NCI-H1092 treated with DMSO at 0.1 percent for 48 hours (cell line): ENCODE results near the gene CALN1.
"Not testable (repeated sequence)": the region's sequence is repeated elsewhere in the genome, so short reads cannot be mapped to it uniquely, and the experiment has no call there.

Source experiments
- DNase-seq: peaks from one replicate; lab custom pipeline; 2025; lab: John Stamatoyannopoulos, UW

The CALN1 gene

DNA sequence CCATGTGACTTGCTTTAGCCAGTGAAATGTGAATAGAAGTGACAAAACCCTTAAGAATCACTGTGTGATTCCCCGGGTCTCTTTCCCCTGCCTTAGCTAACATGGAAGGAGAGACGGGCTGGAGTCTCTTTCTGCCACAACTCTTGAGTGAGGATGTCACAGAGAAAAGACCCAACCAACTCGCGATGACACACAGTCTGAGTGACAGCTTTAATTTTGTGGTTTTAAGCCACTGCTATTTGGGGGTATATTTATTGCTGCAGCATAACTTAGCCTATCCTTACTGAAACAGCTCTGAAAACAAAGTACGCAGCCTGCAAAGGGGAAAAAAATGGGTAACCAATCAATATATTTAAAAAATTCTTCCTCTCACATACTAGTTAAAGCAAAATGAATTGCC is 319.4 kb downstream of the CALN1 start:
- no peak for DNase-seq

DNA sequence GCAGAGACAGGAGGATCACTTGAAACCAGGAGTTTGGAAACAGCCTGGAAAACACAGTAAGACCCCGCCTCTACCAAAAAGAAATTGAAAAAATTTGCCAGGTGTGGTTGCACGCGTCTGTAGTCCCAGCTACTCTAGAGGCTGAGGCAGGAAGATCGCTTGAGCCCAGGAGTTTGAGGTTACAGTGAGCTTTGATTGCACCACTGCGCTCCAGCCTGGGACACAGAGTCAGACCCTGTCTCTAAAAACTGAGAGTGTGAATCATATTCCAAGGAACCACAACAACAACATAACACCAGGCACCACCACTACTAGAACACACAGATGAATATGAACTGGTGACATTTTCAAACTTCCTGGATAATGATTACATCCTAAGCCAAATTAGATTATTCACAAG is 324.2 kb downstream of the CALN1 start:
- no peak for DNase-seq

DNA sequence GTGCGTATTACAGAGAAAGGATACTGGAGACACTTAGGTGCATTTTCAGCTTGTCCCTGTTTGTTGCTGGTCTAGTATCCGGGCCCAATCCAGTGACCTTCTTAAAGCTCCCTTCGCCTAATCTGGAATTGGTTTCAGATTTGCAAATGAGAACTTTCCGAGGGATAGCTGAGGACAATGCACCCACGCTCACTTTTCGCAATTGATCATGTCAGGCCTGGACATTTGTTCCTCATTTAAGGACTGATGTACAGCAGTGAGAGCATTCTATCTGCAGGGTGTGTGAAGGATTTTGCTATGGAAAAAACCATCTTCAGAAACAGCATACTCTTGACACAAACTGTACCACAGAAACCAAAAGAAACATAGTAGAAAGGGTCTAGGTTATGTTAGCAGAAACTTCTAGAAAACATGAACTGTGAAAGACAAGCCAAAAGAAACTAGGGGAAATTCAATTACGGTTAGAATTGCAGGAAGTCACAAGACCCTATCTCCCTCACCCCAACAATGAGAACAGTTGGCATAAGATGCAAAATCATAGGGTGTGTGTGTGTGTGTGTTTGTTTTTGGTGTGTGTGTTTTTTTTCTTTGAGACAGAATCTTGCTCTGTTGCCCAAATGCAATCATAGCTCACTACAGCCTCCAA is 331.1 kb downstream of the CALN1 start:
- DNase-seq, result no peak

DNA sequence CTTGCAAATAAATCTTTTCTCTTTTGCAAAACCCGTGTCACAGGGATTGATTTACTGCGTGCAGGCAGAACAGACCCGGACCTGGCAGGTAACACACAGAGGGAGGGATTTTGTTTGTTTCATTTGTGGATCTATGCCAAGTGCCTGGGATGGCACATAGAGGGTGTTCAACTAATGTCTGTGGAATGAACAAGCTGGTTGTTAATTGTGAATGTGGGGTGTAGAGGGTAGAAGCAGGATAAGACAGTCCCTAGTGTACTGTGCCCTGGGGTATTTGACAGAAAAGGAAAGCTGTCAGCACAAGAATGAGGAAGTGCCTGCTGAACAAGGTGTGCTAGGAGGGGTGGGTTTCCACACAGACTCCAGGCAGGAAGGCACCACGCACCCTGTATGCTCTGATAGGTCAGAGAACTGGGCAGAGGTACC is 331.8 kb downstream of the CALN1 start:
- DNase-seq, result no peak

DNA sequence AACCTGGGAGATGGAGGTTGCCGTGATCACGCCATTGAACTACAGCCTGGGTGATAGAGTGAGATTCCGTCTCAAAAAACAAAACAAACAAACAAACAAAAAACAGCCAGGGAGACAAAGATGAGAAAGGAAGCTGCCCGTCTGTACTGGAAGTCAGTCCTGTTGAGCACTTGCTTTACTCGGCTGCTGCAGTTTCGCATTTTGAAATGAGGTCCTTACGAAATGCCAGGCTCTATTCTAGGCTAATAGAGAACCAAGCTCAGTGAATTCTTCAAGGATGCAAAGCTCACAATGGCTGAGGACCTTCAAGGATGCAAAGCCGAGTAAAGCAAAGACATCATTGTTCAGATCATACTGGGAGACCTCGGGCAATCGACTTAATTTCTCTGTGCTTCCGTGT is 333.3 kb downstream of the CALN1 start:
- no peak for DNase-seq

DNA sequence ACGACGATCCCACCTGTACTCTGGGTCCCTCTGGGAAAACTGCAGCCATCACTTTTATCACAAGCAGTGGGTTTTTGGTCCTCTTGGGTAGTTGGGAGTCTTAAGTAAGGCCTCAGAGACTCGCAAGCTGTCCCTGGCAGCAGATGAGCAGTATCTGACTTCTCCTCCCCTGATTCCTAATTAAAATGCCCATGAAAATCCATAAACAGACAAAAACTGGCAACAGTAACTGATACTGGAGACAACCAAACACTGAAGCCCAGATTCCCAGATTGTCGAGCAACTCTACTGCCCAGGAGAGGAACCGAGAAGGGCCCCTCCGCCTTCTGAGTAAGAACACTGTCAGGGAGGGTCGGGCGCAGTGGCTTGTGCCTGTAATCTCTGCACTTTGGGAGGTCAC is 333.8 kb downstream of the CALN1 start:
- no peak for DNase-seq

DNA sequence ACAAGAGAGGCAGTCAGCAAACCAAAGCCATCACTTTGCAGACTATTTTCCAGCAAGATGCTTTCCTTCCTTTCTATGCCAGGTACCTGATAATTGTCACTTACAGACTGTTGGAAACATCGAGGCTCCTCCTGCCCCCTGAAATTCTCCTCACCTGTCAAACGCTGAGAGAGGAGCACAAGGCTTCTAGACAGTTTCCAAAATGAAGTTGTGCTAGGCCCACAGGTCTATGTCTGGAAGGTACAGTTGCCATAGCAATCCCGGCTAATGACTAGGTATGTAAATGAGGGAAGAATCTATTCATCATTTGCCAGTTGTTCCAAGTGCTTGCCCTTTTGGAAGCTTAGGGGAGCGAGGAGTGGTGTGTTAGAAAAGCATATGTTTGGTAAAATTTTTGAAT is 334.4 kb downstream of the CALN1 start:
- no peak for DNase-seq

DNA sequence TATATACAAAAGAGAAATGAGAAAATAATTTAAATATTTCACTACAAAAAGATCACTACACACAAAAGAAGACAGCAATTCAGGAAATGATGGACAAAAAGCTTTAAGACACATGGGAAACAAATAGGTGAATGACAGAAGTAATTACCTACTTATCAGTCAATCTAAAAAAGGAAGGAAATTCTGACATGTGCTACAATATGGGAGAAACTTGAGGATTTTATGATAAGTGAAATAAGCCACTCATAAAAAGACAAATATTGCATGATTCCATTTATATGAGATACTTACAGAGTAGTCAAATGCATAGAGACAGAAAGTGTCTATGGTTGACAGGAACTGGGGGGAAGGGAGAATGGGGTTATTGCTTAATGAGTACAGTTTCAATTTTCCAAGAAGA is 339.2 kb downstream of the CALN1 start:
- no peak for DNase-seq

DNA sequence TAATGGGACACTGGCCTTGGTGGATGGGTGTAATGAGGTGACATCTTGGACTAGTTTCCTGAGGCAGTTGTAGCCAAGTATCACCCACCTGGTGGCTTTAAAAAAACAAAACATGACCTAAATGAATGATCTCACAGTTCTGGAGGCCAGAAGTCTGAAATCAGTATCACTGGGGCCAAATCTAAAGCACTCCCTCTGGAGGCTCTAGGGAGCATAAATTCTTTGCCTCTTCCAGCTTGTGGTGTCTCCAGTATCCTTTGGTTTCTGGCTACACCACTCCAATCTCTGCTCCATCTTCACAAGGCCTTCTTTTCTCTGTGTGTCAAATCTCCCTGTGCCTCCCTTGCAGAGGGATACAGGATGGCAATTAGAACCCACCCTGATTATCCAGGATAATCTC is 342.9 kb downstream of the CALN1 start:
- DNase-seq, result no peak

DNA sequence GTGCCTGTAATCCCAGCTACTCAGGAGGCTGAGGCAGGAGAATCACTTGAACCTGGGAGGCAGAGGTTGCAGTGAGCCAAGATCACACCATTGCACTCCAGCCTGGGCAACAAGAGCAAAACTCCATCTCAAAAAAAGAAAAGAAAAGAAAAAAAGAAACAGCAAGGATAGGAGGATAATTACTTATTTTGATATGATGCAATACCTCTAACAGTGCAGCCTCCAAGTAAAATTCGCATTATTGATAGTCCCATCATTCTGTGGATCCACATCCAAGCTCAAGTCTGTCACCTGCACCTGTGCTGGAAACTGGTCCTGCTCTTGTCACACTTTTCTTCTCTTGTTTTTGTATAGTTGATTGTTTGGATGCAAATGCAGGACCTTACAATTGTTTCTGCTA is 346.4 kb downstream of the CALN1 start:
- DNase-seq, result not testable (repeated sequence)

DNA sequence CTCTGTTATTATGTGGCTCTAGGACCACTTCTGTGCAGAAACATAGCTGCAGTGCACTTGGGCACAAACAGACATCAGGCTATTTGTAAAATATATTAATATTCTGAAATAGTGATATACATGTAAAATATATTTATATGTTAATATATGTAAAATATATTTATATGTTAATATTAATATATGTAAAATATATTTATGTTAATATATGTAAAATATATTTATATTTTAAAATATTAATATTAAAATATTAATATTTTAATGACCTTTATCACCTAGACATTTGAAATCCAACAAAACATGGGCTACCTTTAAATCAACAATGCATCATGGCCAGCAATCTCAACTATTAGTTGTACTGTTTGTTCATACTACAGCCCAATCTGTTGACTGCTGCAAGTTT is 347.2 kb downstream of the CALN1 start:
- DNase-seq, result no peak

DNA sequence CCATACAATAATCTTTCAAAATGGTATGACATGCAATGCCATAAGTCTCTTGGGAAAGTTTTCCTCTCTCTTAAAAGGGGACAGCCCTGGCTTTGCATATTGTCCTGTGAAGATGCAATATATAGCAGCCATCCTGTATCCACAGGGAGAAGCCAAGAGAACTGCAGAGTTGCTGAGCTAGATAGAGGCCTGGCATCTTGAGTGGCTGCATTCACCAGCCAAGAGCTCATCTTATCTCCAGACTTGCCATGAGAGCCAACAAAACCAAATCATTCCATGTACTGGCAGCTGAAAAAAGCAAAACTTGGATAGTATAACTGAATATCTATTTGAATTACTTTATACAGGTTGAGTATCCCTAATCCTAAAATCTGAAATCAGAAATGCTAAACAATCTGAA is 348.8 kb downstream of the CALN1 start:
- DNase-seq, result no peak

DNA sequence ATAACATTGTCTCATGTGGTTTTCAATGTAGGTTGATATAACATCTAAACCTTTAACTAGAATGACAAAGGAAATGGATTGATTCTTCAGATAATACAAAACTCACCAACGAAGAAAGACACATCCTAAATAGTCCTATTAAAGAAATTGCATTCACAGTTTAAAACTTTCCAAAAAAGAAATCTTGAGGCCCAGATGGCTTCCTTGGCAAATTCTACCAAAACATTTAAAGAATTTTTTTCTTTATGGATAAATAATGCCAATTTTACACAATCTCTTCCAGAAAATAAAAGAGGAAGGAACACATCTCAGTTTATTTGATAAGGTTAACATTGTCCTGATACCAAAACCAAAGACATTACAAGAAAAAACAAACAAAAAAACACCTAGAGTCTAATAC is 349.5 kb downstream of the CALN1 start:
- no peak for DNase-seq

DNA sequence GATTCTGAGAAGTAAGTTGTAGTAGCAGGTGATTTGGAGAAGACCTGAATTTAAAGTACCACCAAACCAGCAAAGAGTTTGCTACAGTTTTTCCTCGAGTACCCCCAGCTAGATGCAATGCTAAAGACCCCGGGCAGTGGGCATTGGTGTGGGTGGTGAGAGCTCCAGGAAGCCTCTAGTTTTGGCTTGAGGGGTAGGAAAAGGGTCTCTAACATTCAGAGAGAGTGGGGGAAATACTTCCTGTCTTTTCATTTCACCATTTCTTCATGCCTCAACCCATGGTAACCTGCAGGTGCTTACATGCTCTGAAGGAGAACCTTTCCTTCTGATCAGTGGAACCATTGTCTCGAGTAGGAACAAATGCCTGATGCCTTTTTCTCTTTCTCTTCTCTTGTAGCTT is 352.2 kb downstream of the CALN1 start:
- DNase-seq, result no peak

DNA sequence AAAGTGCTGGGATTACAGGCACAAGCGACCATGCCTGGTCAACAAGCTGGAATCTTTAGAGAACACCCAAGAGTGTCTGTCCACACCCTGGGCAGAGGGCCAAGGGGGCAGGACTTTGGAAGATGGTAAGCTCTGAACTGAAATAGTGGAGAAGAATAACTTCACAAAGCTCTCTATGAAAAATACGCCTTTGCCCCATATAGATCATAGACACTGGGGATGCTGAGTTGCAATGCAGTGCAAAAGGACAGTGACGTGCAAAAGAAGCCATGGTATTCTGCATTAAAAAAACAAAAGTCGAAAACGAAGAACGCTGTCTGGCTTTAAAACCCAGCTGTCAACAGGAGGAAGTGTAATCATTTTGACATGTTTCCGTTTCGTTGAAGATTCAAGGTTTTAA is 353.6 kb downstream of the CALN1 start:
- DNase-seq, result no peak

DNA sequence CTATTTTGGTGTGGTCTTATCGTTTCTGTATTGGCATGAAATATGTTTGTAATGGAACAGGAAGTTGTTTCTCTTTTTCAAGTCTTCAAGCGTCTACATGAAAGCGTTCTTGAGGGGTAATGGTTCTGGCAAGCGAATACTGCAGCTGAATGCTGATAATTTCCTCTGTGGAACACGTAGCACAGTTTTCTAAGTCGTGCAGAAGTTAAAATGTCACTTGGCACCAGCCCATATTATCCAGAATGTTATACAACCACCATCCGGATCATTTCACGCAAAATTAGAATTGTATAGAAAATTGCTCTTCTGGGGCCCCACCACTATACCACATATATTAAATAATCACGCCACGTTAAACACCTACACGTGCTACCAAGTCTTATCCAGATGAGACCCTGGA is 354.3 kb downstream of the CALN1 start:
- DNase-seq, result no peak

DNA sequence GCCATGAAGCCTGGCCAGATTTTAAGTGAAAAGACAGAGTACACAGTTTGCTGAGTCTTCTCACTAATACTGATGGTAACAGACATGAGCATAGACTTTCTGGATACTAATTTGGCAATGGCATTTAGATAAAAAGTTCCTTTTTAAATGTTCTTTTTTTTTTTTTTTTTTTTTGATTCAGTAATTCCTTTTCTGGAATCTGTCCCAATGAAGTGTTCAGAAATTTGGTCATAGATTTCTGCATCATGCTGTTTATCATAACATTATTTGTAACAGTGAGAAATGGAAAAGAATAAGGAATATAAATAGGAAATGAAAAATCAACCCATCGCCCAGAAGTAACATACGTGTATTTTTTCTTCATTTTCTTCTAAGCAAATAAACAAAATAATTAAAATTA is 354.9 kb downstream of the CALN1 start:
- no peak for DNase-seq

DNA sequence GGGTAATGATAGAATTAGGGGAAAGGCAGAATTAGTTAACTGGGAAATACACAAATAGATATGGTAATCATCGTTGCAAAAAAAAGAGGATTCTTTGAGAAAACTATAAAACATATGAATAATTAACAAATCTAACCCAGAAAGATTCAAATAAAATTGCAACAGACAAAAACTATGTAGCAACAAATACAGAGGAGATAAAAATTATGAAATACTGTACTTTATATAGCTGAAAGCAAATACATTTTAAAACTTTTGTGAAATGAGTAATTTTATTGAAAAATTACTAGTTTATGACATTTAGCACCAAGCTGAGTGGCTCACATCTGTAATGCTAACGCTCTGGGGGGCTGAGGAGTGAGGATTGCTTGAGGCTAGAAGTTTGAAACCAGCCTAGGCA is 356.7 kb downstream of the CALN1 start:
- DNase-seq, result no peak

DNA sequence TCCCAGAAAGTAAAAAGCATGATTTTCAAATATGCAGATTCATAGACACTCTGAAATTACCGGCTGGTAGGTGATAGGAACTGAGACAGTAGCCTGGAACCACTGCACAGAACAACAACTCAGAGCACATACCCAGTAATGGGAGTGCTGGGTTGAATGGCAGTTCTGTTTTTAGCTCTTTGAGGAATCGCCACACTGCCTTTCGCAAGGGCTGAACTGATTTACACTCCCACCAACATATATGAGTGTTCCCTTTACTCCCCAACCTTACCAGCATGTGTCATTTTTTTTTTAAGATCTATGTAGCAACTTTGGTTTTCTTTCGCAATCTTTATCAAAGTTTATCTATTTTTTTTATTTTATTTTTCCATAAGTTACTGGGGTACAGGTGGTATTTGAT is 358.8 kb downstream of the CALN1 start:
- DNase-seq, result no peak

DNA sequence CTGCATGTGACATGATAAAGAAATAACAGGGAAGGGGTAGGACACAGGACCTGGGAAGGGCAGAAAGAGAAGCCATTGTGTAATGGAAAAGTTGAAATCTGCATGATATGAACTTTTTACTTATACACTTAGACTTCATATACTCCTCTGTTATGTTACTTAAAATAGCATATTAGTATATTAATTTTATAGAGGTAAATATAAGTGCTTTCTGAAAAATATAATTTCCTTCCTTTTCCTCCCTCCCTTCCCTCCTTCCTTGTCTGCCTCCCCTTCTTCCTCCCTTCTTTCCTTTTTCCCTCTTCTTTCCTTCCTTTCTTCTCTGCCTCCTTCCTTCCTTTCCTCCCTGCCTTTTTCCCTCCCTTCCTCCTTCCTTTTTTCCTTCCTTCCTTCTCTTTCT is 363.7 kb downstream of the CALN1 start:
- DNase-seq, result no peak

DNA sequence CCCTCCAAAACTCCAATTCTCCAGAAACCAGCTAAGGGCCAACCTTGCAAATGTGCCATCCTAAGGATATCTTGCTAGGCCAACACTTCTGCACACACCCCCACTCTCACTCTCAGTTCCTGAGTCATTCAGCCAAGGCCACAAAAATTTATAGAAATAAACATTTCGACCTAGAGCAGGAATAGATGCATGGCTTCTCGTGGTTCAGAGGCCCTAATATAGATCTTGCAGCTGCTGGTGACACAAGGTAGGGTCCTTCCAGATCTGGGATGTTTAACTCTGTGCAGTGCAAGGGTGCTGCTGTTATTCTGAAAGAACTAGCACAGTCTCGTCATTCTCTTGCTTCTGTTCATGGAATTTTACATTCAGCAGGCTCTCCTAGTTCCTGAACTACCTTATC is 369.3 kb downstream of the CALN1 start:
- DNase-seq, result no peak

DNA sequence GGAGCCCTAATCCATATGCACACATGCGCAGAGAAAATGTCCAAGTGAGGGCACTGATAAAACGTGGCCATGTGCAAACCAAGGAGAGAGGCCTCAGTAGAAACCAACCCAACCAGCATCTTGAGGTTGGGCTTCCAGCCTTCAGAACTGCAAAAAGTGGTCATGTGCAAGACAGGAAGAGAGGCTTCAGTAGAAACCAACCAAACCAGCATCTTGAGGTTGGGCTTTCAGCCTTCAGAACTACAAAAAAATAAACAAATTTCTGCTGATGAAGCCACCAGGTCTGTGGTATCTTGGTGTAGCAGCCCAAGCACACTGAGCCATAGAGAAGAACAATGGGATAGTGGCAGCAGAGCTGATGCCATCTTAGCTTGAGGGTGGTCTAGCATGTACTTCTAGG is 371.5 kb downstream of the CALN1 start:
- no peak for DNase-seq

DNA sequence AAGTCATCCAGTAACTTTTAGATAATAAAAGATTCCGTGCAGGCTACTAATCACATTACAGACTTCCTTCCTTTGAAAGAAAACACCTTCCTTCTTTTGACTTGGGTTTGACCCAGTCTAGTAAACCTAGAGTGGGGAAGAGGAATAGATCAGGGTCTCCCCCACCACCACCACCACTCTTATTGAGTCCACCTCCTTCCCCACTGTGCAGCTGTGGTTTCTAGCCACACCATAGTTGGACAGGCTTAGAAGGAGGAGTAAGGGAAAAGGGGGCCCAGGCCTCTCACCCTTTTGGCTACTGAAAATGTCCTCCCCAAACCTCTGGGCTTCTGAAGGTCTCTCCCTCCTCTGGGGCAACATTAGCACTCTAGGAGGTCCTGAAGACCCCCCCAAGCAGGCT is 372.7 kb downstream of the CALN1 start:
- DNase-seq, result no peak

DNA sequence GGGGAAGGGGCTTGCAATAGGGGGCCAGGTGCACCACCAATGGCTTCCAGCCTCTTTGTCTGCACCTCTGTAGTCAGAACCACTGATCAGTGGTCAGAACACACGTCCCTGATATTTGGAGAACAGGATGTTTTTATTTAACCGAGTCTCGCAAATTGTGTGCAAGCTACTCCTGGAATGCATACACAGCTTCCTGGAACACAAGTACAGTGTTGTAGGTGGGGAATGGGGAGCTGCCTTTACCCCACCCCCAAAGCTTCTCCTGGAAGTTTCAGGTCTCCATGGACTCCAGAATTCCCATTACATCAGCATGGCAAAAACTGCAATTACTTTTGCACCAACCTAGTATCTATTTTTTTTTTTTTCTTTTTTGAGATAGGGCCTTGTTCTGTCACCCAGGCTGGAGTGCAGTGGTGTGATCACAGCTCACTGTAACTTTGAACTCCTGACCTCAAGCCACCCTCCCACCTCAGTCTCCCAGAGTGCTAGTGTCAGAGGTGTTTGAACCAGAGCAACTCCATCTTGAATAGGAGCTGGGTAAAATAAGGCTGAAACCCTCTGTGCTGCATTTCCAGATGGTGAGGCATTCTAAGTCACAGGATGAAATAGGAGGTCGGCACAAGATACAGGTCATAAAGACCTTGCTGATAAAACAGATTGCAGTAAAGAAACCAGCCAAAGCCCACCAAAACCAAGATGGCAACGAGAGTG is 374.0 kb downstream of the CALN1 start:
- DNase-seq, result no peak
